Measurements from ENCODE around the gene DLD.
"Not testable (repeated sequence)": the region's sequence is repeated elsewhere in the genome, so short reads cannot be mapped to it uniquely, and the experiment has no call there.

The DLD gene

GRCh38 chr7:107946451-107946850 lies 55.5 kb downstream of the DLD start:
- FAIRE-seq, result no peak

GRCh38 chr7:107946881-107947280 lies 55.9 kb downstream of the DLD start:
- FAIRE-seq, result no peak

GRCh38 chr7:107948645-107949442 lies 57.9 kb downstream of the DLD start:
- FAIRE-seq, result no peak

DNA sequence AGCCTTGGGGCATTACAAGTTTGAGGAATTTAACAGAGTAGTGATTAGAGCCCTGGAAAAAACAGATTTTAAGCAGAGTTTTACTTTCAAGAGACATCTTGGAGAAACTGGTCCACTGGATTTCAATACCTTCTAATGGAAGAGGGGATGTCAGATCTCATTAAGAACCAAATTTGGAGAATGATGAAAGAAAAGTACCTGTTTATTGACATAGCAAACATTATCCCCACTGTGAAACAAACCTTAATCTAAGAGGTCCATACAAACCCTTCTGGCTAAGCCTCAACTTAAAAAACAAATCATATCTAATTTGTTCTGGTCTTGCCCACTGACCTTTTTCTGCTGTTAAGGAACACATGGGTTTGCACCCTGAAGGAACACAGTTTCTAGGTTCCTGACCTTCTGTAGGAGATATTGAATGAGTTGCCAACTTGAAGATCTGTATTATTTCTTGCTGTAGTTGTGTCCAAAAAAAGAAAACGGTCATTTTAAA lies 58.5 kb downstream of the DLD start:
- FAIRE-seq, result no peak

- no peak for FAIRE-seq
Observed at GRCh38 chr7:107951172-107951787, 60.3 kb downstream of the DLD start.

- FAIRE-seq, result no peak
Observed at GRCh38 chr7:107951896-107952295, 60.9 kb downstream of the DLD start.

DNA sequence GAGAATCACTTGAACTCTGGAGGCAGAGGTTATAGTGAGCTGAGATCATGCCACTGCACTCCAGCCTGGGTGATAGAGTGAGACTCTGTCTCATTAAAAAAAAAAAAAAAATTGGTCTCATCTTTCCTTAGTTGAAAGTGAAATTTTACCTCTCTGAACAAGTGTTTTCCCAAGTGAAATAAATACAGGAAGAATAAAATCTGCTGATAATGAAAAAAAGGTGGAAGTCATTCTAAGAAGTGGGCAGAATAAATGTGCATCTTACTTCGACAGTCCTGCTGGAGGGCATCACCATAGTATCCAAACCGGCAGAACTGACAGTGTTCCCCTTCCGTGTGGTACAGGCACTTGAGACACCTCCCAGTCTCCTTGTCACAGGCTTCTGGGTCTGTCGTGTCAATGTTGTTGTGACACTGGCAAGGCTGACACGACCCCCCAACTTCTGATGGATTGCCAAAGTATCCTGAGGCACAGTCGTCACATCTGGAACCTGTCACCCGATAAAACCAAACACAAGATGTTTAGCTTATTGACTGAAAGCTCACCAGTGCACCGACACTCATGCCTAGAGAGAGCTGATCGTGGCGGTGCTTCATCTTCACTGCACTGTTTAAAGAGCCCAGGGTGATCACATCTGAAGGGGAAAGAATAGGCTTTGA lies 62.4 kb downstream of the DLD start:
- no peak for FAIRE-seq

DNA sequence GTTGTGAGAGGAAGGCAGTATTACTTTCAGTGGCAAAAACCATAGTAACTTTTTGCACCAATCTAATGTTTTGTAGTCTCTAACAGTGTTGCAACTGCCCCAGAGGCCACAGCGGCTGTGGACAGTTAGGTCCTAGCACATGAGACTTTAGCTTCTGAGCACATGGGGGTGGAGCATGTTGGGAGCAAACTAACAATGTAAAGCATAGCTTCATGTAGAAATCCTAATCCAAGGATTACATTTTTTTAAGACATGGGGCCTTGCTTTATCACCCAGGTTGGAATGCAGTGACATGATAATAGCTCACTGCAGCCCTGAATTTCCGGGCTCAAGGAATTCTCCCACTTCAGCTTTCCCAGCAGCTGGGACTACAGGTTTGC lies 62.9 kb downstream of the DLD start:
- FAIRE-seq, result no peak

DNA sequence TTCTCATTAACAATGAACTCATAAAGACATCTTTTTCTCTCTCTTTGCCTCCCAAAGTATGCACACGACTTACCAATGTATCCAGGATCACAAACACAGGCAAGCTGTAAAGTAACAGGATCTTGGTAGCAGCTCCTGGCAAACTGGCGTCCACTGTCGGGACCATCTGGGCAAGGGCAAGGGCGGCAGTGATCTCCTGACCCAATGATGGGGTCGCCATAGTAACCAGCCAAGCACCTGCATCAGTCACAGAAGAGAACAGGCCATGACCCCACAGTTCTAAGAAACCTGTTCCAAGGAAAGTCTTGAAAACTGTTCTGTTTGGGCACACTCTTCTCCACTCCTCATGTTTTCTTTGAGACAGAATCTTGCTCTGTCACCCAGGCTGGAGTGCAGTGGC lies 64.4 kb downstream of the DLD start:
- no peak for FAIRE-seq

- FAIRE-seq, result not testable (repeated sequence)
Observed at GRCh38 chr7:107956950-107957349, 66.0 kb downstream of the DLD start.

DNA sequence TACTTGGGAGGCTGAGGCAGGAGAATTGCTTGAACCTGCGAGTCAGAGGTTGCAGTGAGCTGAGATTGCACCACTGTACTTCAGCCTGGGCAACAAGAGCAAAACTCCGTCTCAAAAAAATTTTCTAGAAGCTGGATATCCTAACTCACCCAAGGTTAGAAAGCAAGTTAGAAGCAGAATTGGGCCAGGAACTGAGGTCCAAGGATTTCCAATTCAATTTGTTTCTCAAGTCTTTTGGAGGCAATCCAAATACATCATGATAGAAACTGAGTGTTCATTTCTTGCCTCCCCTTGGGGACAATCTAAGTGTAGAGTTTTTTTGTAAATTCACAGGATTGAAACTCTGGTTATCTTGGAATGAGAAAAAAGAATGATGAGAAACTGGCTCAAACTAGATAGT lies 66.5 kb downstream of the DLD start:
- no peak for FAIRE-seq

DNA sequence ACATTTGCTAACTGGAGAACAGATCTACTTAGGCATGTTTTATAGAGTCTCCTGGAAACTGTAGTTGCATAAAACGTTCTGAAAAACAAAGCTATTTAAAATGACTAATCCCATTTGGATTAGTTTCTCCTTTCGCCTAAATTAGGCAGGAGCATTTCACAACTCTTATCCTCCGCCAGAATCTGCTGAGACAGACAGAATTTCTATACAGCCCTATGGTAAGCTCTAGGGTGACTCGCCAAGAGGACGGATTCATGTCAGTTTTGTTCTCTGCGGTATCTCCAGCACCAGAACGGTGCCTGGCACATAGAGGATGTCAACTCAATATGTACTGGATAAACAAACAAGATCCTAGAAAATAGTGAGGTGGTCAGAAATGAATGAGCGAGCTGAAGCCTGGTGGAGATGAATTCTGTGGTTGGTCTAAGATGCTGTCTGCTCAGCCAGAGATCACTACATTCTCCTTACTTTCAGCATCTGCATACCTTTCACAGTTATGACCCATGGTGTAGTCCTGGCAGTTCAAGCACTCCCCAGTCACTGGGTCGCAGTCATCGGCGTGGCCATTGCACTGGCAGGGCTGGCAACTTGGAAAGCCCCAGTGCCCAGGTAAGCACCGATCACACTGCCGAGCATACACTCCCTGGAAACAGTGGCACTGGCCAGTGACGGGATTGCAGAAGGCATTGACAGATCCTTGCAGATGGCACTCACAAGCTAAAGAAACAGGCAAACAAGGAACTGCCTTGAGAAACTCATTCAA lies 68.0 kb downstream of the DLD start:
- no peak for FAIRE-seq

- no peak for FAIRE-seq
Observed at GRCh38 chr7:107959527-107959898, 68.5 kb downstream of the DLD start.

GRCh38 chr7:107960272-107960671 lies 69.3 kb downstream of the DLD start:
- FAIRE-seq, result no peak

- FAIRE-seq, result no peak
Observed at GRCh38 chr7:107961405-107961804, 70.4 kb downstream of the DLD start.

DNA sequence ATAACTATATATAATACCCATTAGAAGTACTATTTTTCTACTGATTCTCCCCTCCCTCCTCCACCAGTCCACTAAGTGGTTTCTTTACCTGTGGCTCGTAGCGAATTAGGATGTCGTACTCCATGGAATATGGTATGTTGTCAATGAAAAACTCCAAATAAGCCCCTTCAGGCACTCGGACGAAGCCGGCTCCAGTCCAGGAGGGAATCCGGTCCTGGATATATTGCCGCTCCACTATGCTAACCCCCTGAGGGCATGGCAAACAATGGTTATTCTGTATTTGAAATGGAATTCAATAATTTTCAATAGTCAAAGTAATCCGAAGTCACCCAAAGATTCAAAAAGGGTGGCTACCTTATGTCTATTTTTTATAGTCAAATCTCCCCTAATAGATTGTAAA lies 71.8 kb downstream of the DLD start:
- FAIRE-seq, result no peak

DNA sequence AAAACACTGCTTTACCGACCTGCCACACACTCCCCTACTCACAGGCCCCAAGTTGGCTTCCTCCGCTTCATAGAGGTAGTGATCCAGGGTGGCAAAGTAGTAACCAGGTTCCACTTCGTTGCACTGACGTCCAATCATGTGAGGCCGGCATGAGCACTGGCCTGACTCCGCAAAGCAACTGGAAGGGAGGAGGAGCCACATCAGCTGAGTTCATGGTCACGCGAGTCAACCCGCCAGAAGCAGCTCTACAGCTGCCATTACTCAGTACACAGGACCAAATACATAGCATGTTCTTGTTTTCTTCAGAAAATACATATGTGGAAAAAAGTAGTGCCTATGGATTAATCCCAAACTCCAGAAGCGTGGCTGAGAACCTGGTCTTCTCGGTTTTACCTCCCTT lies 73.5 kb downstream of the DLD start:
- no peak for FAIRE-seq

GRCh38 chr7:107966711-107967110 lies 75.7 kb downstream of the DLD start:
- FAIRE-seq, result no peak

- FAIRE-seq, result no peak
Observed at GRCh38 chr7:107967420-107967819, 76.4 kb downstream of the DLD start.

DNA sequence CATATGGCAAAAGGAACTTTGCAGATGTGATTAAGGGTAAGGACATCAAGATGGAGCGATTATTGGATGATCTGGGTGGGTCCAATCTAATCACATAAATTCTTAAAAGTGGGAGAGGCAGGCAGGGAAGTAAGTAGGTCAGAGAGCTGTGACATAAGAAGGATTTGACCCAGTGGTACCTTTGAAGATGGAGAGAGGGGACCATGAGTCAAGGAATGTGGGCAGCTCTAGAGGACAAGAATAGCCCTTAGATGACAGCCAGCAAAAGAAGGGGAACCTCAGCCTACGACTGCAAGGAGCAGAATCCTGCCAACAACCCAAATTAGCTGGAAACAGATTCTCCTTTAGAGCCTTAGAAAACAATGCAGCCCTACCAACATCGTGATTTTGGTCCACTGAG lies 77.5 kb downstream of the DLD start:
- FAIRE-seq, result no peak

- FAIRE-seq, result no peak
Observed at GRCh38 chr7:107969856-107970255, 78.9 kb downstream of the DLD start.

All from TTC549 (cell line).